ENCODE results near the gene ISYNA1.

The ISYNA1 gene

GRCh38 chr19:18437491-18438330 lies at the start of gene ISYNA1:
TSS of gene ISYNA1 (minus strand) at chr19:18438133. CDS start at chr19:18437979, 154 bp downstream.
- Mint-ChIP-seq H3K4me1 (peaks cover 69% of the 10 kb centered on the region), H3K9me3 (peaks cover 6 to 8% of the 10 kb centered on the region in 2 donors), H3K27ac (peak within 1 kb of the TSS in 1 of 2 donors; percentile 34), H3K4me3 (peak within 1 kb of the TSS; percentile 80 to 82), H3K27me3 (no peaks in the 10 kb centered on the region)
- ATAC-seq (peak; percentile 29), DNase-seq (peak; percentile 53 to 54)

GRCh38 chr19:18486746-18487145 lies 48.8 kb upstream of the ISYNA1 start:
- DNase-seq, result no peak
- H3K9me3 Mint-ChIP-seq, result no peaks in the 10 kb centered on the region
- peak overlapping the region; percentile 27 to 89 for H3K27ac Mint-ChIP-seq
- peak overlapping the region in 1 of 2 donors; percentile 44 for H3K4me3 Mint-ChIP-seq
- H3K27me3 Mint-ChIP-seq, result no peaks in the 10 kb centered on the region
- peaks cover 90% of the 10 kb centered on the region for H3K4me1 Mint-ChIP-seq
- no peak for ATAC-seq

GRCh38 chr19:18484992-18485391 lies 47.1 kb upstream of the ISYNA1 start:
- DNase-seq (no peak), ATAC-seq (peak; percentile 17)
- H3K4me3 Mint-ChIP-seq, result no peak overlapping the region
- peak overlapping the region in 1 of 2 donors; percentile 72 for H3K27ac Mint-ChIP-seq
- H3K4me1 Mint-ChIP-seq, result peaks cover 97% of the 10 kb centered on the region
- no peaks in the 10 kb centered on the region for H3K27me3 Mint-ChIP-seq
- no peaks in the 10 kb centered on the region for H3K9me3 Mint-ChIP-seq

- H3K4me1 Mint-ChIP-seq, result peaks cover 98% of the 10 kb centered on the region
- no peaks in the 10 kb centered on the region for H3K9me3 Mint-ChIP-seq
- ATAC-seq (no peak), DNase-seq (no peak)
- no peaks in the 10 kb centered on the region for H3K27me3 Mint-ChIP-seq
- peak overlapping the region; percentile 86 to 92 for H3K27ac Mint-ChIP-seq
- peak overlapping the region in 1 of 2 donors; percentile 5 for H3K4me3 Mint-ChIP-seq
These were observed 45.4 kb upstream of the ISYNA1 start for GRCh38 chr19:18483119-18483890.

- Mint-ChIP-seq H3K27me3 (no peaks in the 10 kb centered on the region), H3K4me3 (peak overlapping the region in 1 of 2 donors; percentile 53), H3K9me3 (no peaks in the 10 kb centered on the region), H3K4me1 (peaks cover 98% of the 10 kb centered on the region), H3K27ac (peak overlapping the region in 1 of 2 donors; percentile 89)
- ATAC-seq, result no peak
- DNase-seq, result no peak
These were observed 43.7 kb upstream of the ISYNA1 start for GRCh38 chr19:18481505-18482222.

- peak overlapping the region; percentile 86 to 92 for H3K4me3 Mint-ChIP-seq
These were observed 42.2 kb upstream of the ISYNA1 start for GRCh38 chr19:18480006-18480691.

GRCh38 chr19:18478545-18479311 lies 40.8 kb upstream of the ISYNA1 start:
- Mint-ChIP-seq H3K27me3 (no peaks in the 10 kb centered on the region), H3K4me3 (peak overlapping the region; percentile 86 to 92), H3K9me3 (no peaks in the 10 kb centered on the region), H3K27ac (peak overlapping the region; percentile 97), H3K4me1 (peaks cover 97% of the 10 kb centered on the region)
- ATAC-seq (peak; percentile 99), DNase-seq (peak; percentile 59 to 92)

More at GRCh38 chr19:18480006-18480691, 42.2 kb upstream of the ISYNA1 start:
- Mint-ChIP-seq H3K27ac (peak overlapping the region; percentile 97), H3K27me3 (no peaks in the 10 kb centered on the region), H3K9me3 (no peaks in the 10 kb centered on the region), H3K4me1 (peaks cover 95% of the 10 kb centered on the region)
- ATAC-seq (no peak), DNase-seq (no peak)

GRCh38 chr19:18477974-18478373 lies 40.0 kb upstream of the ISYNA1 start:
- no peak overlapping the region for H3K4me3 Mint-ChIP-seq
- H3K9me3 Mint-ChIP-seq, result no peaks in the 10 kb centered on the region
- peaks cover 92% of the 10 kb centered on the region for H3K4me1 Mint-ChIP-seq
- ATAC-seq, result no peak
- no peak for DNase-seq
- peak overlapping the region; percentile 97 for H3K27ac Mint-ChIP-seq
- no peaks in the 10 kb centered on the region for H3K27me3 Mint-ChIP-seq

GRCh38 chr19:18477042-18477779 lies 39.3 kb upstream of the ISYNA1 start:
- DNase-seq (no peak), ATAC-seq (no peak)
- Mint-ChIP-seq H3K9me3 (no peaks in the 10 kb centered on the region), H3K27me3 (no peaks in the 10 kb centered on the region), H3K4me3 (no peak overlapping the region), H3K4me1 (peaks cover 84% of the 10 kb centered on the region), H3K27ac (peak overlapping the region; percentile 91 to 97)

- no peaks in the 10 kb centered on the region for H3K27me3 Mint-ChIP-seq
- H3K9me3 Mint-ChIP-seq, result no peaks in the 10 kb centered on the region
- peak overlapping the region; percentile 16 to 42 for H3K27ac Mint-ChIP-seq
- H3K4me3 Mint-ChIP-seq, result no peak overlapping the region
- H3K4me1 Mint-ChIP-seq, result peaks cover 78% of the 10 kb centered on the region
- ATAC-seq, result no peak
- DNase-seq, result no peak
These were observed 38.6 kb upstream of the ISYNA1 start for GRCh38 chr19:18476507-18477041.

- no peak for DNase-seq
- peaks cover 70% of the 10 kb centered on the region for H3K4me1 Mint-ChIP-seq
- no peak overlapping the region for H3K4me3 Mint-ChIP-seq
- H3K27ac Mint-ChIP-seq, result peak overlapping the region in 1 of 2 donors; percentile 90
- H3K9me3 Mint-ChIP-seq, result no peaks in the 10 kb centered on the region
- no peak for ATAC-seq
- no peaks in the 10 kb centered on the region for H3K27me3 Mint-ChIP-seq
These were observed 37.9 kb upstream of the ISYNA1 start for GRCh38 chr19:18475762-18476331.

GRCh38 chr19:18475004-18475453 lies 37.1 kb upstream of the ISYNA1 start:
- H3K4me1 Mint-ChIP-seq, result peaks cover 70% of the 10 kb centered on the region
- H3K9me3 Mint-ChIP-seq, result no peaks in the 10 kb centered on the region
- no peaks in the 10 kb centered on the region for H3K27me3 Mint-ChIP-seq
- peak overlapping the region; percentile 75 to 90 for H3K27ac Mint-ChIP-seq
- ATAC-seq (peak; percentile 26), DNase-seq (no peak)
- no peak overlapping the region for H3K4me3 Mint-ChIP-seq

GRCh38 chr19:18474366-18474887 lies 36.5 kb upstream of the ISYNA1 start:
- Mint-ChIP-seq H3K4me3 (no peak overlapping the region), H3K27ac (peak overlapping the region; percentile 14 to 76), H3K27me3 (no peaks in the 10 kb centered on the region), H3K9me3 (no peaks in the 10 kb centered on the region), H3K4me1 (peaks cover 70% of the 10 kb centered on the region)
- DNase-seq (no peak), ATAC-seq (no peak)
